Pancreas (tissue), 10 donors: ENCODE results near the gene ANKRD66. TPM values are rescaled to one million over a fixed set of nuclear protein-coding genes. Genes with fewer than 3 reads are reported as not detected.
A peak's percentile ranks its signal among the peaks of the same experiment; 100 is the strongest.

Experiments
- ATAC-seq, 4 donors: fragments of 200-7000 bp; cut with Tn5 transposase; one replicate each; pipeline versions ENCODE4 v1.8.0 to v1.9.1; 2020; ENCODE audit warnings: mild to moderate bottlenecking in 4 of 4, moderate library complexity in 4 of 4
- DNase-seq, 6 donors: peaks; one replicate each; pipeline ENCODE4 v3.0.0-alpha.2; 2020
- FAIRE-seq: peaks from 2 replicates; lab custom pipeline; 2012; peaks lifted over from hg19 to GRCh38; lab: Jason Lieb, UNC
- H3K27ac ChIP-seq, 4 donors: fragments of 200-600 bp; sonication (generic); 1 replicate in 3 of 4; 2 replicates in 1 of 4; pipeline versions ENCODE4 v1.5.0 to v1.8.0; 2020
- H3K27me3 ChIP-seq, 4 donors: fragments of 200-600 bp; one replicate each; pipeline ENCODE4 v1.8.0; 2021
- H3K36me3 ChIP-seq, 3 donors: fragments of 200-600 bp; sonication (generic) in 1 of 3; one replicate each; pipeline versions ENCODE4 v1.5.0 to v1.8.0; 2020 to 2021
- H3K4me1 ChIP-seq, 3 donors: fragments of 200-600 bp; one replicate each; pipeline ENCODE4 v1.8.0; 2021
- H3K4me3 ChIP-seq, 4 donors: fragments of 200-600 bp; sonication (generic) in 2 of 4; one replicate each; pipeline versions ENCODE4 v1.5.0 to v1.8.0; 2020 to 2021
- H3K9me3 ChIP-seq, 4 donors: fragments of 200-600 bp; one replicate each; pipeline ENCODE4 v1.8.0; 2021
- CTCF ChIP-seq, 4 donors: fragments of 200-600 bp; sonication (generic) in 3 of 4; IDR thresholded peaks; one replicate each; pipeline versions ENCODE4 v1.5.0 to v1.8.0; 2021; ENCODE audit warnings: antibody characterized with exemption in 4 of 4
- WGBS, 2 donors: extraction: QIAGEN DNeasy Blood & Tissue Kit; methylation state at CpG; one replicate each; pipeline ENCODE4 v1.1.7; 2013; 5-methylcytosine and 5-hydroxymethylcytosine counted together
- intact Hi-C, 3 donors: fragments of 100-400 bp; cut with DNase I; formaldehyde crosslinking; loops; one replicate each; pipeline versions ENCODE4 v1.11.1 to v1.14.2; 2022
- polyA plus RNA-seq, 2 donors: library from polyadenylated mRNA; stranded (reverse); fragments of 200-250 nt; gene quantifications; one replicate each; pipeline ENCODE4 v1.2.3, GENCODE V29; 2013
- total RNA-seq, 6 donors: library from RNA; stranded (reverse); fragmentation: NEBNext Ultra II Directional in 4 of 6; extraction: Animal tissue kit (Norgen Biotek cat#: 25700) in 4 of 6; gene quantifications; one replicate each; pipeline versions ENCODE4 v1.2.1 to v1.2.4, GENCODE V29; 2021 to 2023
- donor health status: healthy with polysubstance abuse.
- donor health status: DM: no; HTN: no; CAD: no; lungs with moderate emphysema.
- donor health status: DM: no; HTN: no; CAD: no.
- donor health status: control.
- donor health status: control.
- donor health status: Bipolar disorder and iron deficiency.
- donor health status: DM: yes; HTN: yes; CAD: no.
- donor health status: DM: no; HTN: no; CAD: no.
- donor health status: DM: no; HTN: no; CAD: no.
- donor health status: DM: yes; HTN: yes; CAD: no.

The ANKRD66 gene
- total and polyA plus RNA-seq, 8 donors = not detected

GRCh38 chr6:46808806-46809205, 62.1 kb downstream of the ANKRD66 start:
- intact Hi-C loops = no loop called here
- FAIRE-seq (no peak), ATAC-seq (peak in 1 of 4 donors; percentile 29), DNase-seq (no peak)
- no peaks in the 10 kb centered on the region for H3K27me3 ChIP-seq
- no peaks in the 10 kb centered on the region for H3K4me1 ChIP-seq
- no peak for TF ChIP-seq CTCF (IDR thresholded peaks at IDR 0.05)
- H3K4me3 ChIP-seq = no peak overlapping the region
- H3K36me3 ChIP-seq = no peaks in the 10 kb centered on the region
- no peak overlapping the region for H3K27ac ChIP-seq
- 81% methylated on average over 1 of the region's 1 CpG for WGBS, 2 donors
- no peaks in the 10 kb centered on the region for H3K9me3 ChIP-seq

Other genes starting within 250 kb of the ANKRD66 start
- 1 to 10 TPM; 1.3 to 7.8 (median 3.4) TPM for gene CYP39A1, start 94.1 kb upstream of the ANKRD66 start, total RNA-seq
- 1 to 10 TPM; 3.0 to 7.3 TPM for gene CYP39A1, start 94.1 kb upstream of the ANKRD66 start, polyA plus RNA-seq
- 10 to 100 TPM in 3 of 6 donors, 1 to 10 TPM in 3; 3.3 to 15.4 (median 8.9) TPM for gene SLC25A27, start 94.0 kb upstream of the ANKRD66 start, total RNA-seq
- gene SLC25A27, start 94.0 kb upstream of the ANKRD66 start, polyA plus RNA-seq = 10 to 100 TPM; 39.0 to 63.2 TPM
- gene TDRD6, start 59.0 kb upstream of the ANKRD66 start, total RNA-seq = under 1 TPM; 0.06 to 0.79 (median 0.29) TPM
- gene TDRD6, start 59.0 kb upstream of the ANKRD66 start, polyA plus RNA-seq = 1 to 10 TPM in 1 of 2 donors, under 1 TPM in 1; 0.42 to 1.2 TPM
- gene PLA2G7, start 11.6 kb upstream of the ANKRD66 start, total RNA-seq = 1 to 10 TPM in 2 of 6 donors, under 1 TPM in 2, not detected in 2; 0.09 to 8.1 (median 1.3) TPM
- under 1 TPM; 0.16 to 0.19 TPM for gene PLA2G7, start 11.6 kb upstream of the ANKRD66 start, polyA plus RNA-seq
- gene MEP1A, start 46.5 kb downstream of the ANKRD66 start, total RNA-seq = 1 to 10 TPM in 2 of 6 donors, under 1 TPM in 4; 0.09 to 2.7 (median 0.37) TPM
- gene MEP1A, start 46.5 kb downstream of the ANKRD66 start, polyA plus RNA-seq = under 1 TPM; 0.02 to 0.34 TPM
- 1 to 10 TPM; 2.2 to 6.6 (median 4.0) TPM for gene ADGRF5, start 175.0 kb downstream of the ANKRD66 start, total RNA-seq
- gene ADGRF5, start 175.0 kb downstream of the ANKRD66 start, polyA plus RNA-seq = 1 to 10 TPM; 2.6 to 7.6 TPM